ENCODE data around the gene TMEM19.

DNA sequence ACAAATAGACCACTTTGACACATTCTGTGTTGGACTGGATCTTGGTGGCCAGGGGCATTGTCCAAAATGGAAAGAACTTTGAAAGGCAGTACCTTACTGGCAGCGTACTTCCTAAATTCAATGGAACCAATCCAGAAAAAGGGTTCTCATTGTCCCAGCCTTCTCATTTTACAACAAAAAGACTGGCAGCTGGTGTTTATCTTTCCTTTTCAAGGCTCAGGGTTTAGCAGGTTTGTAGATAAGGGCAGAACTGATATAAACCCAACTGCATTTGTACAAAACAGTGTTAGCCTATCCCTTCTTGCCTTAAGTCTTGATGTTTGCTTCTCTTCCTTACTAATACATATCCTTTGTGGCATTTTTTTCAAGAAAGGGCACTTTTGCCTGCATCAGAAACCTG lies 14.1 kb upstream of the TMEM19 start:
- TF ChIP-seq, protein P1, sequence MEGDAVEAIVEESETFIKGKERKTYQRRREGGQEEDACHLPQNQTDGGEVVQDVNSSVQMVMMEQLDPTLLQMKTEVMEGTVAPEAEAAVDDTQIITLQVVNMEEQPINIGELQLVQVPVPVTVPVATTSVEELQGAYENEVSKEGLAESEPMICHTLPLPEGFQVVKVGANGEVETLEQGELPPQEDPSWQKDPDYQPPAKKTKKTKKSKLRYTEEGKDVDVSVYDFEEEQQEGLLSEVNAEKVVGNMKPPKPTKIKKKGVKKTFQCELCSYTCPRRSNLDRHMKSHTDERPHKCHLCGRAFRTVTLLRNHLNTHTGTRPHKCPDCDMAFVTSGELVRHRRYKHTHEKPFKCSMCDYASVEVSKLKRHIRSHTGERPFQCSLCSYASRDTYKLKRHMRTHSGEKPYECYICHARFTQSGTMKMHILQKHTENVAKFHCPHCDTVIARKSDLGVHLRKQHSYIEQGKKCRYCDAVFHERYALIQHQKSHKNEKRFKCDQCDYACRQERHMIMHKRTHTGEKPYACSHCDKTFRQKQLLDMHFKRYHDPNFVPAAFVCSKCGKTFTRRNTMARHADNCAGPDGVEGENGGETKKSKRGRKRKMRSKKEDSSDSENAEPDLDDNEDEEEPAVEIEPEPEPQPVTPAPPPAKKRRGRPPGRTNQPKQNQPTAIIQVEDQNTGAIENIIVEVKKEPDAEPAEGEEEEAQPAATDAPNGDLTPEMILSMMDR (IDR thresholded peaks at IDR 0.05), result no peak
- no peak for TF ChIP-seq POLR2A (IDR thresholded peaks at IDR 0.05)
